ENCODE data around the gene HGFAC. TPM values are rescaled to one million over a fixed set of nuclear protein-coding genes. Genes with fewer than 3 reads are reported as not detected.
A peak's percentile ranks its signal among the peaks of the same experiment; 100 is the strongest.

HGFAC gene
- total and polyA plus RNA-seq, 8 donors: 0.09 to 2.2 (median 0.47) TPM; not detected in 3

DNA sequence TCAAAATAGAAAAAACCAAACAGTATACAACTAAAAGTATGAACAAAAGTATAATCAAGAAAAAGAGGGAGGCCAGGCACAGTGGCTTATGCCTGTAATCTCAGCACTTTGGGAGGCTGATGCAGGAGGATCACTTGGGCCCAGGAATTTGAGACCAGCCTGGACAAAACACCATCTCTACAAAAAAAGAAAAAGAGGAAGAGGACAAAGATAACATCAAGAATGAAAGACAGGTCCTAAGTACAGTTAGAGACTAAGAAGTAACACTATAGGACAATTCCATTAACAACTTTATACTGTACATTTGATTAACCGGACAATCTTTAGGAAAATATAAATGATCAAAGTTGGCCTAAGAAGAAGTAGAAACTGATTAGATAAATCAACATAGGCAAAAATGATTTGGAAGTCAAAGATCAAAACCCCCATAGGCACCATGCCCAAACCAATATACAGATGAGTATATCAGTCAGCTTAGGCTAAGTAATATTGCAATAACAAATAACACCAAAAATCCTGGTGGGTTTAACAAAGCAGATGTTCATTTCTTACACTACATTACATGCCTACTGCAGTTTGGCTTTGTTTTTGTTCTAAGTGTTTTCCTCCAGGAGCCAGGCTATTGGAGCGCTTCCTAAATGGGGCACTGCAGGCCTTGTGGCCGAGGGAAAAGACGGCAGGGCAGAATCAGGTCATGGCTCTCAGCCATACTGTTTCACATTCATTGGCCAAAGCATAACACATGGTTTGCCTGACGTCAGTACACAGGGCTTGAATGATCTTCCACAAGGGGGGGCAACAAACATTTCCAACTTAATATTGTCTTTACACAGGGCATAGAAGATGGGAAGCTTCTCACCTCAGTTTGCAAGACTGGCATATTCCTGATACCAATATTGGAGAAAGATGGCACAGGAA, 42.2 kb upstream of the HGFAC start:
- Histone ChIP-seq H3K27me3 (no peaks in the 10 kb centered on the region), H3K9me3 (no peaks in the 10 kb centered on the region), H3K4me1 (no peaks in the 10 kb centered on the region), H3K27ac (no peak overlapping the region), H3K4me3 (no peak overlapping the region), H3K36me3 (no peaks in the 10 kb centered on the region)
- WGBS, 2 donors: 61% methylated on average over 5 of the region's 5 CpGs
- intact Hi-C loops (cut with DNase I): no loop called here
- FAIRE-seq (no peak), DNase-seq (no peak), ATAC-seq (peak in 1 of 4 donors; percentile 21)
- TF ChIP-seq, protein P1, sequence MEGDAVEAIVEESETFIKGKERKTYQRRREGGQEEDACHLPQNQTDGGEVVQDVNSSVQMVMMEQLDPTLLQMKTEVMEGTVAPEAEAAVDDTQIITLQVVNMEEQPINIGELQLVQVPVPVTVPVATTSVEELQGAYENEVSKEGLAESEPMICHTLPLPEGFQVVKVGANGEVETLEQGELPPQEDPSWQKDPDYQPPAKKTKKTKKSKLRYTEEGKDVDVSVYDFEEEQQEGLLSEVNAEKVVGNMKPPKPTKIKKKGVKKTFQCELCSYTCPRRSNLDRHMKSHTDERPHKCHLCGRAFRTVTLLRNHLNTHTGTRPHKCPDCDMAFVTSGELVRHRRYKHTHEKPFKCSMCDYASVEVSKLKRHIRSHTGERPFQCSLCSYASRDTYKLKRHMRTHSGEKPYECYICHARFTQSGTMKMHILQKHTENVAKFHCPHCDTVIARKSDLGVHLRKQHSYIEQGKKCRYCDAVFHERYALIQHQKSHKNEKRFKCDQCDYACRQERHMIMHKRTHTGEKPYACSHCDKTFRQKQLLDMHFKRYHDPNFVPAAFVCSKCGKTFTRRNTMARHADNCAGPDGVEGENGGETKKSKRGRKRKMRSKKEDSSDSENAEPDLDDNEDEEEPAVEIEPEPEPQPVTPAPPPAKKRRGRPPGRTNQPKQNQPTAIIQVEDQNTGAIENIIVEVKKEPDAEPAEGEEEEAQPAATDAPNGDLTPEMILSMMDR (IDR thresholded peaks at IDR 0.05): no peak

DNA sequence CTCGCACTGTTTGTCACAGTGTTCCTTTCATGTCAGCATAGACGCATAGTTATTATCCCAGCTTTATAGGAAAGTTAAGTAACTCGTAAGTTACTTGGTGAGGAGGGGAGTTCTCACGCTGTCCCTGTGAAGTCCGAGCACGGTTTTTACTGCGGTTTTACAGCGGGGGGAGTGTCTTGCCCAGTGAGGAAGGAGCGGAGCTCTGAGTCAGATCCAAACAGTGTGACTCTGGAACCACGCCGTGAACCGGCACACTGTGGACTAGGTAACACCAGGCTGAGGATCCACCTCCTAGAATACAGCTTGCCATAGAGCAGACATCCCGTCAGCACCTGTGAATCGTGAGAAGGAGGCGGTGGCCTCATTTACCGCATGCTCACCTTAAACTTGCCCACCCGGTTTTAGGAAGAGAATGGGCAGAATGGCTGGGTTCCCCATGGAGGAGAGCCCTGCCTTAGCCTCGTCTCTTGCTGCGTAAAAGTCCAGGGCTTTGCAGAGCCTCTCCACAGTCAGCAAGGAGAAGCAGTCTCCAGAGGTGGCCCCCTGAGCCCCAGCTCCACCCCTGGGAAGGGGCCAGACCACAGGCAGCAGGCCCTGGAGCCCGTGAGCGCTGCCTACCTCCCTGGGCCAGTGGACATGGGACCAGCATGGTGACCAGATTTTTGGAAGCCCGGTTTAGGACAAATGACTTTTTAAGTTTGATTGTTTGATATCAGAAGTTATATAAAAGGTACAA, 40.2 kb upstream of the HGFAC start:
- ATAC-seq: no peak
- H3K27me3 ChIP-seq: no peaks in the 10 kb centered on the region
- TF ChIP-seq, protein P1 (IDR thresholded peaks at IDR 0.05): no peak
- H3K4me3 ChIP-seq: no peak overlapping the region
- no peaks in the 10 kb centered on the region for H3K9me3 ChIP-seq
- no peaks in the 10 kb centered on the region for H3K36me3 ChIP-seq
- no peaks in the 10 kb centered on the region for H3K4me1 ChIP-seq
- H3K27ac ChIP-seq: no peak overlapping the region
- intact Hi-C loops (cut with DNase I): no loop called here
- 93 to 94% methylated on average over 22 of the region's 22 CpGs for WGBS, 2 donors
- FAIRE-seq: no peak
- DNase-seq: no peak

DNA sequence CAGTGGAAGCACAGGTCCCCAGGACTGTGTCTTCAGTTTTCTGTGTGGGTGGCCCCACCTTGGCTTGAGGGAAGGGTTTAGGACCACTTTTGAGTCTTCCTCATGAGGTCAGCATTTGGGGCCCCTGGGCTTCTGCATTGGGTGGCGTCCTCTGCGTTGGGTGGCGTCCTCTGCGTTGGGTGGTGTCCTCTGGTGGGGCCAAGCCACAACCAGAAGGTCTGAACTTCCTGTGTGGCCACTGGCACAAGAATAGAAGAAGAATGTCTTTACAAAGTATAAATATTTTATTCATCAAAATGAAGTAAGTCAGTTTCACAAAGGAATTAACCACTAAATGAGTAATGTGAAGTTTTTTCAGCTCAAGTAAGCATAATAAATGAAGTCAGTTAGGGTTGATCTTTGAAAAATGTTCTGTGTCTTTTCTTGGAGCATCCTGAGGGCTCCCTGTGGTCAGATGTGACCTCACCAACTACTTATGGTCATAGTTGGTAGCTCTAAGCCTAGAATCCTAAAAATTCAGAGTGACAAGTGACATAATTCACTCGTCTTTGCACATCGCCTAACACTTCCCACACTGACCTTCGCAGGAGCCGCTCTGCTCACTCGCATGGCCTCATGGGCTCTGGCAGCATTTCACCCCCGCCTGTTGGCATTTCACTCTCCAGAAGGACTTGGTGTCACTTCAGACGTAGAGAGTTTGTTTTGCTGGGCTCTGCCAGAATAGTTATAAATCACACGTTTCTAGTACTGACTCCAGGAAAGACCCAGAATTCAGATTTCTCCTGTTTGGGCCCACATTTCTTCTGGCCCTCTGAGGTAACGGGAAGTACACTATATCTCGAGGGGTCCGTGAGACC, 39.0 kb upstream of the HGFAC start:
- ATAC-seq (peak in 1 of 4 donors; percentile 26), DNase-seq (no peak), FAIRE-seq (no peak)
- H3K4me1 ChIP-seq: no peaks in the 10 kb centered on the region
- no peak overlapping the region for H3K4me3 ChIP-seq
- WGBS, 2 donors: 95 to 96% methylated on average over 15 of the region's 15 CpGs
- H3K27me3 ChIP-seq: no peaks in the 10 kb centered on the region
- TF ChIP-seq, protein P1 (IDR thresholded peaks at IDR 0.05): no peak
- no peaks in the 10 kb centered on the region for H3K36me3 ChIP-seq
- H3K27ac ChIP-seq: no peak overlapping the region
- intact Hi-C loops (cut with DNase I): no loop called here
- no peaks in the 10 kb centered on the region for H3K9me3 ChIP-seq

- no peaks in the 10 kb centered on the region for H3K4me1 ChIP-seq
- whole genome bisulfite sequencing, 2 donors: 87 to 89% methylated on average over 10 of the region's 10 CpGs
- H3K4me3 ChIP-seq: no peak overlapping the region
- TF ChIP-seq, protein P1 (IDR thresholded peaks at IDR 0.05): no peak
- intact Hi-C loops (cut with DNase I): no loop called here
- no peak overlapping the region for H3K27ac ChIP-seq
- no peak for ATAC-seq
- H3K36me3 ChIP-seq: no peaks in the 10 kb centered on the region
- H3K27me3 ChIP-seq: no peaks in the 10 kb centered on the region
- no peaks in the 10 kb centered on the region for H3K9me3 ChIP-seq
- no peak for DNase-seq
- FAIRE-seq: no peak
These were observed 38.3 kb upstream of the HGFAC start for GRCh38 chr4:3403348-3403906.

Data from pancreas (tissue), 10 donors.